ENCODE data around the gene FSD1. TPM values are rescaled to one million over a fixed set of nuclear protein-coding genes. Genes with fewer than 3 reads are reported as not detected.
"Not testable (repeated sequence)": the region's sequence is repeated elsewhere in the genome, so short reads cannot be mapped to it uniquely, and the experiment has no call there.

Gene FSD1
- total RNA-seq, 1 experiment from 2014 or later: 11.7 TPM

DNA sequence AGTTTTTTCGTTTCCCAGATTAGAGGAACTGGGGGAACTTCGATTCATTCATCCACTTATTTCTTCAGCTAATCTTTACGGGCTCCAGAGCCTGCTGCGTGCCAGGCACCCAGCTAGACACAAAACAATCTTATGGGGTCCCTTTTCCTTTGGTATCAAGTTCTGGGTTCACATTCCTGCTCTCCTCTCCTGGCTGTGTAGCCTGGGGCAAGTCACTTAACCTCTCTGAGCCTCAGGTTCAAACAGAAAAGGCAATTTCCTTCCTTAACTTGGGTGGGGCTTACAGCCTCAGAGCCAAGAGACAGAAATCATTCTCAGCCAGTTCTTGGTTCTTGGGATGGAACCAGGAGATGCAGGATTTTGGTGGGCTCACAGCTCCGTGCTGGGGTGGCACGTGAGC, 19.4 kb upstream of the FSD1 start:
- DNase-seq (ENCODE audit: low read depth): no peak

DNA sequence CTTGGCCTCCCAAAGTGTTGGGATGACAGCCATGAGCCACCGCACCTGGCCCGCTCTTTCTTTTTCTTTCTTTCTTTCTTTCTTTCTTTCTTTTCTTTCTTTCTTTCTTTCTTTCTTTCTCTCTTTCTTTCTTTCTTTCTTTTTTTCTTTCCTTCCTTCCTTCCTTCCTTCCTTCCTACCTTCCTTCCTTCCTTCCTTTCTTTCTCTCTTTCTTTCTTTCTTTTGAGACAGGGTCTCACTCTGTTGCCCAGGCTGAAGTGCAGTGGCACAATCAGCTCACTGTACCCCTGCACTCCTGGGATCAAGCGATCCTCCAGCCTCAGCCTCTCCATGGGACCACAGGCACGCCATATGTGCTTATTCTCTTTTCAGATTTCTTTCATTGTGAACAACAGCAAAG, 18.3 kb upstream of the FSD1 start:
- not testable (repeated sequence) for DNase-seq (ENCODE audit: low read depth)

DNA sequence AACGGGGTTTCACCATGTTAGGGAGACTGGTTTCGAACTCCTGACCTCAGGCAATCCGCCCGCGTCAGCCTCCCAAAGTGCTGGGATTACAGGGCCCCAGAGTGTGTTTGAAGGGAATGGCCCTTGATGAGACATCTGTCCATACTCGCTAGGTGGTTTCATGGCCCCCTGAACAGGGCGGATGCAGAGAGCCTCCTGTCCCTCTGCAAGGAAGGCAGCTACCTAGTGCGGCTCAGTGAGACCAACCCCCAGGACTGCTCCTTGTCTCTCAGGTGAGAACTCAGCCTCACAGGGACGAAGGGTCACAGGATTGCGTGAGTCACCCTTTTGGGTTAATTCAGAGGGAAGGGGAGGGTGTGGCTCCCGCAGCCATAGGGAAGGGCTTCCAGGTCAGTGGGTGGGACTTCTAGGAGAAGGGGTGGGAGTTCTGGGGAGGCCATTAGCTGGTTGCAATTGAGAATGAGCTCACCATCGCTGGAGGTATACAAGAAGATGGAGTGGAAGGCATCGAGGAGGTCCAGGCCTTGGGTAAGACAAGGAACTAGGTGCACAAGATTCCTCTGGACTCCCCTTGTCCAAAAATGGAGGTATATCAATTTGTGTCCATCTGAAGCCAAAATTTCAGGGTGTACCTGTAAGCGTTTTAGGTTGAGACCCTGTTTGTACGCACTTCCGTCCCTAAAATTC, 16.2 kb upstream of the FSD1 start:
- DNase-seq (ENCODE audit: low read depth): no peak

DNA sequence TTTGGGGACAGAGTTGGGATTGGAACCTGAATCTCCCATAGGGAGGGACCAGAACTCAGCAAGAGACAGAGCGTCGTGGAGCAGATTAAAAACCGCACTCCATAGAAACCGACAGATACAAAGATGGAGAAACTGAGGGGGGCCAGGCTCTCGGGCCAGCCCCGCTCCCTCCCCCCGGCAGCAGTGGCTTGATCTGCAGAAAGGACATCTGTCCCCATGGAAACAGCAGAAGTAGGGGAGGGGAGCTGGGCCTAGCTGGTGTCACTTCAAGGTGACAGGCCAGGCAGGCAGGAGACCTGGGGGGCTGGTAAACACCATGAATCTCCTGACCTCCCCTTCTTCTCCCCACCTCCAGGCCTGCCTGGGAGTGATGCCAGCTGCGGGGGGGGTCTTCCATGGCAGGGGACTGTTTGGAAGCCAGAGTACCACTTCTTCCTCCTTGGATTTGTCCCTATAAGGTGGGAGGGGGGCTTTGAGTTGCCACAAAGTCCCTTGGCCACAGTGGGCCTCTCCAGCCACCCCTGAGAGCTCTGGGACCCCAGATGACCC, 13.1 kb upstream of the FSD1 start:
- DNase-seq (ENCODE audit: low read depth): no peak

DNA sequence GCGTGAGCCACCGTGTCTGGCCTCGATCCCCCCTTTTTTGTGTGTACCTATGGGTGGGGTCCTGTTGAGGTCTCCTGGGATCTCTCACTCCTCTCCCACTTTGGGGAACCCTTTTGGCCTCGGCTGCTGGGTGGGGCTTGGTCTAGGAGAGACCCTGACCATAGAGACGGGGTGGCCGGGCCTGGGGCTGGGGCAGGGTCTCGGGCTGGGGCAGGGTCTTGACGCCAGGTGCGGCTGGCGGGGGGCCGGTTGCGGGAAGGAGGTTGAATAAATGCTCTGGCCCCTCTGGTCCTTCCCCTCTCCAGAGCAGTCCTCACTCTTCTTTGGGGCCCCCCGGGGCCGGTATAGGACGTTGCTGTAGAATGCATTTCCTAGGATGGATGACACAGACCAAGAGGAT, 11.9 kb upstream of the FSD1 start:
- DNase-seq (ENCODE audit: low read depth): no peak

DNA sequence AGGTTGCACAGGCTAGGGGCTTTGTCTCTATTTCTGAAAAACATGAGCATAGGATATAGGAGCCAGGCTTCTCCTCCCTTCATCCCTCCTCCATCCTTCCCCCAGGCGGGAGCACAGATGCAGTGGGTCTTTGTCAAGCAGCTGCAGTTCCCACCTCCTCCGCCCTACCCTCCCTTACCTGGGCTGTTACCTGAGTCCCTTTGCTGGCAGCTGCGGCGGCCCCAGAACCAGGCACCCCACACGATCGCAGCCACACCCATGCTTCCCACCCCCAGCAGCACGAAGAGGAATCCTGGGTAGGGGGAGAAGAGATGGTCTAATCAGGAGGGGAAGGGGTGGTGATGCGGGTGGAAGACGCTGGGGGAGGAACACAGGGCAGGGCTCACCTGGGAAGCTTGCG, 10.0 kb upstream of the FSD1 start:
- no peak for DNase-seq (ENCODE audit: low read depth)

DNA sequence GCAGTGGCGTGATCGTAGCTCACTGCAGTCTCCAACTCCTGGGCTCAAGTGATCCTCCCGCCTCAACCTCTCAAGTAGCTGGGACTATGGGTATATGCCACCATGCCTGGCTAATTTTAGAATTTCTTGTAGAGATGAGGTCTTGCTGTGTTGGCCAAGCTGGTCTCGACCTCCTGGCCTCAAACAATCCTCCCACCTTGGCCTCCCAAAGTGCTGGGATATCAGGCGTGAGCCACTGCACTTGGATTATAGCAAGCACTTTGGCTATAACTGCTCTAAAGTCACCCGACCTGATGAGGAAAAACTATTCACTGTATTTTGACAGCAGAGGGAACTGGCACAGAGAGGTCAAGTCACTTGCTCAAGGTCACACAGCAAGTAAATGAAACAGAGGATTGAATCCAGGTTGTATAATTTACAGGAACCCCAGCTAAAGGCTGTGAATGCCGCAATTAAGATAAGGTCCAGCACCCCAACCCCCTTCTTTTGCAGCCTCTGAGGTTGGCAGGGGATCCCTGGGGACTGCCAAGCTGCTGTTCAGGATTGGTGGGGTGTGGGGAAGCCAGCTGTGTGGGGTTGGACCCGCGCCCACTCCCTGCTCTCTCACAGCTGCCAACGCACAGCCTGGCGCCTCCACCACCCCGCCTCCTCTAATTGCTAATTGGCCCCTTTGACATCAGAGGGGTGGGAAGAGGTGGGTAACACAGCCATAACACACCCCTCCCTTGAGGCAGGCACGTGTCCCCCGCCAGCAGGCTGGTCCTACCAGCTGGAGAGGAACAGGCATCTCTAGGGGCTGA, 8.2 kb upstream of the FSD1 start:
- no peak for DNase-seq (ENCODE audit: low read depth)

DNA sequence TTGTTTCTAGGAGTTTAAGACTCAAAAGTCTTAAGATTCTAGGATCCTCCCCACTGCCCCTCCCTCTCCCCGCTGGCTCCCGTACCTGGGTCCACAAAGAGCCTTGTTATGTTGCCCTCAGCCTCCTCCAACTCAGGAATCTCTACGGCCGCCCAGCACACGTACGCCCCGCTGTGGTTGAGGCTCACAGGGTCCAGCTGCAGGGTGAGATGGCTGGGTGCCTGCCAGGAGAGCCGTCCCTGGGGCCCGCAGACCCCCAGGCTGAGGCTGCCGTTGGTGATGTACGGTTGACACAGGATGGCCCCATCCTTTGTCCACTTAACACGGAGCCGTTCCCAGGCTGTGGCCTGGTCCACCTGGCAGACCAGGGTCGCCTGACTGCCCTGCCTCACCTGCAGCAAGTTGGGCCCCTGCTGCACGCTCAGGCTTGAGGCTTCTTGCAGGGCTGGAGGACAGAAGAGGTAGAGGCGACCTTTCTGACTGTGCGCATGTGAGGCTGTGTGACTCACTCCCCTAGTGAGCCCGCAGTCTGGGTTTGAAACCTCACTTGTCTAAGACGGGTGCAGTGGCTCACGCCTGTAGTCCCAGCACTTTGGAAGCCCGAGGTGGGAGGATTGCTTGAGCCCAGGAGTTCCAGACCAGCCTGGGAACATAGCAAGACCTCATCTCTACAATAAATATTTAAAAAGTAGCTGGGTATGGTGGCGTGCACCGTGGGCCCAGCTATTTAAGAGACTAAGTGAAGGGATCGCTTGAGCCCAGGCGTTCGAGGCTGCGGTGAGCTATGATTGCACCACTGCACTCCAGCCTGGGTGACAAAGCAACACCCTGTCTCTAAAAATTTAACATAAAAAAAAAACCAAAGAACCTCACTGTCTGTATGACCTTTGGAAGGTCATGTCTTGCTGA, 6.2 kb upstream of the FSD1 start:
- DNase-seq (ENCODE audit: low read depth): peak; percentile 30

DNA sequence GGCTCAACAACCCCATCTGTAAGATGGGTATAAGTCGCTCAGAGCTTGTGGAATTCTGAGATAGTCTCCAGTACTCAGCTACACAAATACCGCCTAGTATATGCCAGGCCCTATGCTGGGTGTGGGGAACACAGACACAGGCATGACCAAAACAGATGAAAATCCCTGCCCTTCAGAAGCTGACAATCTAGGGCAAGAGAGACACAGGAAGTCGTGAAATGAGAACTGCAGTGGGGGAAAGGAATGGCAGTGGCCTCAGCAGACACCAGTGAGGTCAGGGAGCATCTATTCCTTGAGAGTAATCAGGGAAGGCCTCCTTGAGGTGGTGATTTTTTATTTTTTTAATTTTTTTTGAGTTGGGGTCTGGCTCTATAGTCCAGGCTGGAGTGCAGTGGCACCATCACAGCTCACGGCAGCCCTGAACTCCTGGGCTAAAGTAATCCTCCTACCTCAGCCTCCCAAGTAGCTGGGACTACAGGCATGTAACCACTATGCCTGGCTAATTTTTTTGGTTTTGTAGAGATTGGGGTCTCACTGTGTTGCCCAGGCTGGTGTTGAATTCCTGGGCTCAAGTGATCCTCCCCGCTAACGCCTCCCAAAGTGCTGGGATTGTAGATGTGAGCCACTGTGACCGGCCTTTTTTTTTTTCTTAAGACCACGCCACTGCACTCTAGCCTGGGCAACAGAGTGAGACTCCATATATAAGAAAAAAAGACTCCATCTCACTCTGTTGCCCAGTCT, 5.4 kb upstream of the FSD1 start:
- no peak for DNase-seq (ENCODE audit: low read depth)

DNA sequence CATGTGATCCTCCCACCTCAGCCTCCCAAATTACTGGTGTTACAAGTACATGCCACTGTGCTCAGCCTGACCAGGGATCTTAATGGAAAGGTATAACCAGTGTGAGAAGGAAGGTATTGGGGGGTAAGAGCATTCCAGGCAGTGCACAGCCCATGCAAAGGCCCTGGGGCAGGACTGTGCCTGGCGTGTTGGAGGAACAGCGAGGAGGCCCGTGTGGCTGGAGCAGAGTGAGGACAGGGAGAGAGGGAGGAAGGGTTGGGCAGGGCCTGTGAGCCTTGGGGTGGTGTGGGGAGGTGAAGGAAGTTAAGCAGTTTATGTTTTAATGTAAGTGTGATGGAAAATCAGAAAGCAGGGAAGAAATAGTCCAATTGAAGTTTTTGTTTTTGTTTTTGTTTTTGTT, 3.8 kb upstream of the FSD1 start:
- no peak for DNase-seq (ENCODE audit: low read depth)

DNA sequence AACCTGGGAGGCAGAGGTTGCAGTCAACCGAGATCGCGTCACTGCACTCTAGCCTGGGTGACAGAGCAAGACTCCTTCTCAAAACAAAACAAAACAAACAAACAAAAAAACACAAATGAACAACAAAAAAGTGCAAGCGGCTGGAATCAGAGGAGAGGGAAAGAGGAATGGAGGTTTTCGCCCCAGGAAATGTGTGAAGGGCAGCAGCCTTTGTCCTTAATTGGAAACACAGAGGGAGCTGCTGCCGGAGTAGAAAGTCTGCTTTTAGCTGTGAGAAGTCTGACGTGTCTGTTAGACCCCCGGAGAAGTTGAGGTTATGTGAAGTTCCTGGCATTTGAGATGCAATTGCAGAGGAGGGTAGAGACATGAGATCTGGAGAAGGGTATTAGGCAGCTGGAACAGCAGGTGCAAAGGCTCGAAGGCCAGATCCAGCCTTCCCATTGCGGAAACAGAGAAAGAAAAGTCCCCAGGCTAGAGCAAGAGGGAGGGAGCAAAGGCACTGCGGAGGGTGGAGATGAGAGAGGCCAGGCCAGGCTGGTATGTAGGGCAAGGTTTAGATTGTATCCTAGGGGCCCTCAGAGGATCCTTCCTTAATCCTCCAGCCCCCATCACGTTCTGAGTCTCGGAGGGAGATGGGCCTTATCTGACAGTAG, 2.7 kb upstream of the FSD1 start:
- DNase-seq (ENCODE audit: low read depth): no peak

DNA sequence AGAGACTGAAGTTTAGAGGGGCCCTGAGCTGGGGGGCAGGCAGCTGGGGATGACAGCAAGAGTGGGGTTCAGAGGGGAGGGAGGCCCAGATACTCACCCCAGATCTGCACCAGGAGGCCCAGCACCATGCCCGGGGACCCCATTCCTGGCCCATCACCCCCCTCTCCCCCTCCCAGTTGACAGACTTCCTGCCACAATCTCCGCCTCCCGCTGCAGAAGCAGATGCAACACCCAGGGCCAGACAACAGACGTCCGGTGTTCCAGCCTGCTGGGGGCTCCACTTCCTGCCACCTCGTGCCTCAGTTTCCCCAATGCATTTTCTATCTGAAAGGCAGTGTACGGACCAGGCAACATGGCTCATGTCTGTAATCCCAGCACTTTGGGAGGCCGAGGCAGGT, 2.2 kb upstream of the FSD1 start, which contains the start of gene TMIGD2:
TSS of gene TMIGD2 (minus strand) at position 147 of the 398 bp plus-strand sequence. CDS start at position 143, 4 bp downstream.
- DNase-seq (ENCODE audit: low read depth): no peak

DNA sequence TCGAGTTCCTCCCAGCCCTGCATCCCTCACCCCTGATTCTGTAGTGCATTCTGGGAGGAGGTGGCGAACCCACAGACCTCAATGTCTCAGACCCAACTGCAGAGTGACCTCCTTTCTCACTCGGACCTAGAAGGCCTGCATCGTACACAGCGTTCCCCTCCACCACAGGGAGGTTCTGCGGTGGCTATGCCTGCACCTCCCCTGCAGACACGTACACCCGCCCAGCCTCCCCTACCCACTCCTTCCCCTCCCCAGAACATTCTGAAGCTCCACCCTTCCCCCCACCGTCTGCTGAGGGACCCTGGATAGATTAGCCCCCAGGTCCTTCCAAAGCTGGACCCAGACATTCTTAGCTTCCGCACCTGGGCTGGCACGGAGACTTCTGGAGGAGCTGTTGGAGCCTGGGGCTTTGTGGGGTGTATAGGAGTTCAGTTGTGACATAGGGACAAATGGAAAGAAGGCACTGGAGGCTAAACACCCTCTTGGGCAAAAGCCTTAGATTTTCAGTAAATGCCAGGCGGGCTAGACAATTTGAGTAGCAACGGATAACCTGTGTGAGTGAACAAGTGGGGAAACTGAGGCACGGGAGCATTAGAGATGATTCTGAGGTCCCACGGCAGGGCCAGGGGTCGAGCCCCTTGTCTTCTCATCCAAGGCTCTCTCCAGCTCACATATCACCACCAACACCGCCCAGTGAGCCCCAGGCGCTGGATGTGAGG, 420 bp upstream of the FSD1 start:
- DNase-seq (ENCODE audit: low read depth): no peak

DNA sequence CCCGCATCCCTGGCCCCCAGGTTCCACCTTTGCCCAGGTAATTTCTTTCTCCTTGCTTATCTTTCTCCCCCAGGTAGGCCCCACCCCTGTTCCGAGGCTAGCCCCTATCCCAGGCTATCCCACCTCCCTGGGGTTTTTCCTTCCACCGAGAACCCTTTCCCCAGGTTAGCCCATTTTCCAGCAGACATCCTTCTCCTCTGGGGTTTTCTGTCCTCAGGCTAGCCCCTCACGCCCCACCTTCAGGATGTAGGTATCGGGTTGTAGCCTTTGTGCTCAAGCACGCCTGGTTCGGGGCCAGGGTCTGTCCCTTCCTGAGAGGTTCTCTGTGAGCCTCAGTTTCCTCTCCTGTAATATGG, 837 bp downstream of the FSD1 start:
- no peak for DNase-seq (ENCODE audit: low read depth)

DNA sequence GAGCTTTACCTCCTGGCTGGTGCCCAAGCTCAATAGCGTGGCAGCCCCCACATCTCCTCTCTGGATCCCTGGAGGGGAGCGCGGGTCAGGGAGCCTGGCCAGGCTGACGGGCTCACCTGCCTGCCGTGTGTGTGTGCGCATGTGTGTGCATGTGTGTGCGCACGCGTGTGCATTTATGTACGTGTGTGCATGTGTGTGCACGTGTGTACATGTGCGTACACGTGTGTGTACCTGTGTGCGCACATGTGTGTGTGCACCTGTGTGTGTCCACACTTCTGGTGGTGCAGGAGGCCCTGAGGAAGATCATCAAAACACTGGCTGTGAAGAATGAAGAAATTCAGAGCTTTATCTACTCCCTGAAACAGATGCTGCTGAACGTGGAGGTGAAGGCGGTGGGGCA, 1.3 kb downstream of the FSD1 start:
- no peak for DNase-seq (ENCODE audit: low read depth)

DNA sequence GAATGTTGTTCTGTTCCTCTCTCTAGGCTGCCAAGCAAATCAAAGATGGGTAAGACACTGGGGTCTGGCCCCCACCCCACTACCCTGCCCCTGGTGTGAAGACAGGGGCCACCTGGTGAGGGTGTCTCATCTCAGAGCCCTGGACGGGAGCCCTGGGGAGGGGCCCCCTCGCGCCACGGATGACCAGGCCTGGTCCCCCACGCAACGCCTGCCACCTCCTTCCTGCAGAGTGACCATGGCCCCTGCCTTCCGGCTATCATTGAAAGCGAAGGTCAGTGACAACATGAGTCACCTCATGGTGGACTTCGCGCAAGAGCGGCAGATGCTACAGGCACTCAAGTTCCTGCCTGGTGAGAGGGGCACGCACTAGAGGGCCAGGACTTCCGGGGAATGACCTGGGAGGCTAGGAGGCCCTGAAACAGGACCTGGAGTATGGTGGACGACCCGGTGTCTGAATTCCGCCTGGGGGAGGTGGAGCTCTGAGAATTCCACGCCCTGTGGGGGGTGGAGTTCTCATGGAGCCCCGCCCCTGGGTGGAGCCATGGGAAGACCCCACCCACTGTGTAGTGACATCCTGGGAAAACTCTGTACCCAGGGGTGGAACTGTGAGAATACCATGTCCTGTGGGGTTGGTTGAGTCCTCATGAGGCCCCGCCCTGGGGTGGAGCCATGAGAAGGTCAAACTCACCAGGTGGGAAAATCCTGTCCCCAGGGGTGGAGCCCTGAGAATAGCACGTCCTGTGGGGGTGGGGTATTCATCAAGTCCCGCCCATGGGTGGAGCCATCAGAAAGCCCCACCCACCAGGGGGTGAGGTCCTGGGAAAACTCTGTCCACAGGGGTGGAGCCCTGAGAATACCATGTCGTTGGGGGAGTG, 6.1 kb downstream of the FSD1 start:
- DNase-seq (ENCODE audit: low read depth): no peak

DNA sequence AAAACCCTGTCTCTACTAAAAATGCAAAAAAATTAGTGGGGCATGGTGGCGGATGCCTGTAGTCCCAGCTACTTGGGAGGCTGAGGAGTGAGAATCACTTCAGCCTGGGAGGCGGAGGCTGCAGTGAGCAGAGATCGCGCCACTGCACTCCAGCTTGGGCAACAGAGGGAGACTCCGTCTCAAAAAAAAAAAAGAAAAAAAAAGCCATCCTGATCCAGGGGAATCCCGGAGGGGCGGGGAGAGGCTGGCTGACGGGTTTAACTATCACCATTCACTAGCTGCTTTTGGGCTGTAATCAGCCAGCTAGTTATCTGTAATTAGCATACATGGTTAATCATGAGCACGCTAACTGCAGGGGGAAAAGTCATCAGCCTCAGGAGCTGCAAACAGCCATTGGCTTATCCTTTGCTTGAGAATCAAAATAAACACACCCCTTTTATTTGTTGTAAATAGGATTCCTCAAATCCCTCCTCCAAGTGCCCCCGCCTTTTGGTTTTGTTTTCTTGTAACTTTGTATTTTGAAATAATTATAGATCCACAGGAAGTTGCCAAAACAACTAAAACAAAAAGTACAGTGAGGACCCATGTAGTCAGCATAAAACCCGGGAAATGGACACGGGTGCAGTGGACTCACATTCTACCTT, 9.6 kb downstream of the FSD1 start:
- DNase-seq (ENCODE audit: low read depth): no peak

DNA sequence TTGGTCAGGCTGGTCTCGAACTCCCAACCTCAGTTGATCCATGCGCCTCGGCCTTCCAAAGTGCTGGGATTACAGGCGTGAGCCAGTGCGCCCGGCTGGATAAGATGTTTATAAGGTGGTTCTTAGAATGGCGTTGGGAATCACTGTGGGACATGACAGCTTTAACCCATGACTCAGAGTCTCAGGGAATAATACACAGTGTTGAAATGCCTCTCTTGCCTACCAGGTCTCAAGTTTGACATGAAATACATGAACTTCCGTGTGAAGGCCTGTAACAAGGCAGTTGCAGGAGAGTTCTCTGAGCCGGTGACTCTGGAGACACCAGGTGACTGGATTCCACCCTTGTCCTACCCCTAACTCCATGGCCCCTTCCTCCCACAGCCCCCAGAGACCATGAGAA, 12.6 kb downstream of the FSD1 start:
- no peak for DNase-seq (ENCODE audit: low read depth)

DNA sequence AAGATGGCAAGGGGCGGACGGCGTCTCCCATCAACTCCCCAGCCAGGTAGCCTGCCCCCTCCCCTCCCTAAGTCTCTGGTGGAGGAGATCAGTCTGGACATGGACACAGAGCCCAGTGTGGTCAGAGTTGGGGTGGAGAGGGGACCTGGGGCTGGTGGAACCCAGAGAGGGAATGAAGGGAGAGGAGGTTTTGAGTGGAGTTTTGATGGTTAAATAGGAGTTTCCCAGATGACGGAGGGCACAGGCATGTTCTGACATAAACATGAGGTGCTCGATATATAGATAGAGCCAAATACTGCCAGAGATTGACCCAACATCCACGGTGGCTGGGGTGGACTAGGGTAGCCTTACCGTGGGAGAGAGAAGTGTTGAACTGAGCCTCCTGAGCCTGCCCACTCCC, 14.1 kb downstream of the FSD1 start:
- no peak for DNase-seq (ENCODE audit: low read depth)

All from M059J (cell line).